ENCODE results near the gene MITF.

The MITF gene

DNA sequence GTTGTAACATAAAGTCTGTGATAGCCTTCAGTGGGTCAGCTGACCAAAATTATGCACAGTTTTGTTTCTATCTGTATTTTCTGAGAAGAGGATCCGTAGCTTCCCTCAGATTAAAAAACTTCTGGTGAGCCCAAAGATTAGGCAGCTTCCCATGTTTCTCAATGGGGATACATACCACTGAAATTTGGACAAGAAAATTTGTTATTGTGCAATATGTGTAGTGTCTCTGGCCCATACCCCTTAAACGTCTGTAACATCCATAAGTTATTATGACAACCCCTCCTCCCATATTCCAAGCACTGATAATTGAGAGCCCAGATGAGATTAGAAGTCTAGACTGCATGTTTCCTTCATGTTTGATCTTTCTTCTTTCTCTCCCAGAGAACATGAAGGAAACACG, 1.9 kb upstream of the MITF start:
- Histone ChIP-seq H3K4me3 (no peak overlapping the region), H3K9me3 (ENCODE audit: low read depth, low read length) (no peaks in the 10 kb centered on the region), H3K27ac (no peak overlapping the region), H3K9ac (ENCODE audit: insufficient read length) (no peak overlapping the region), H3K36me3 (ENCODE audit: insufficient read depth, low read length) (no peaks in the 10 kb centered on the region)
- no peak for TF ChIP-seq FOXP2 (optimal IDR thresholded peaks at IDR 0.05; ENCODE audit: control extremely low read depth, extremely low read length, insufficient read depth)
- TF ChIP-seq EZH2 (IDR thresholded peaks at IDR 0.05) = no peak
- TF ChIP-seq POLR2AphosphoS5 (IDR thresholded peaks at IDR 0.05; ENCODE audit: borderline replicate concordance, low read depth, low read length) = no peak
- no peak for DNase-seq (ENCODE audit: low read depth, low spot score)

GRCh38 chr3:69738315-69738714, 949 bp upstream of the MITF start:
- TF ChIP-seq FOXP2 (optimal IDR thresholded peaks at IDR 0.05; ENCODE audit: control extremely low read depth, extremely low read length, insufficient read depth) (no peak), EZH2 (IDR thresholded peaks at IDR 0.05) (no peak), POLR2AphosphoS5 (IDR thresholded peaks at IDR 0.05; ENCODE audit: borderline replicate concordance, low read depth, low read length) (no peak)
- no peaks in the 10 kb centered on the region for H3K9me3 ChIP-seq (ENCODE audit: low read depth, low read length)
- no peaks in the 10 kb centered on the region for H3K36me3 ChIP-seq (ENCODE audit: insufficient read depth, low read length)
- DNase-seq (ENCODE audit: low read depth, low spot score) = no peak
- no peak overlapping the region for H3K27ac ChIP-seq
- peak overlapping the region; percentile 62 for H3K9ac ChIP-seq (ENCODE audit: insufficient read length)
- peak overlapping the region; percentile 85 for H3K4me3 ChIP-seq

- Histone ChIP-seq H3K9me3 (ENCODE audit: low read depth, low read length) (no peaks in the 10 kb centered on the region), H3K9ac (ENCODE audit: insufficient read length) (peak overlapping the region; percentile 62), H3K27ac (no peak overlapping the region), H3K4me3 (peak overlapping the region; percentile 85), H3K36me3 (ENCODE audit: insufficient read depth, low read length) (no peaks in the 10 kb centered on the region)
- no peak for DNase-seq (ENCODE audit: low read depth, low spot score)
- no peak for TF ChIP-seq FOXP2 (optimal IDR thresholded peaks at IDR 0.05; ENCODE audit: control extremely low read depth, extremely low read length, insufficient read depth)
- TF ChIP-seq POLR2AphosphoS5 (IDR thresholded peaks at IDR 0.05; ENCODE audit: borderline replicate concordance, low read depth, low read length) = no peak
- TF ChIP-seq EZH2 (IDR thresholded peaks at IDR 0.05) = no peak
These were observed 433 bp upstream of the MITF start for GRCh38 chr3:69738859-69739203.

GRCh38 chr3:69740103-69741021, 1.1 kb downstream of the MITF start:
- DNase-seq (ENCODE audit: low read depth, low spot score) = no peak
- H3K27ac ChIP-seq = no peak overlapping the region
- H3K9ac ChIP-seq (ENCODE audit: insufficient read length) = no peak overlapping the region
- H3K36me3 ChIP-seq (ENCODE audit: insufficient read depth, low read length) = no peaks in the 10 kb centered on the region
- TF ChIP-seq EZH2 (IDR thresholded peaks at IDR 0.05) (no peak), POLR2AphosphoS5 (IDR thresholded peaks at IDR 0.05; ENCODE audit: borderline replicate concordance, low read depth, low read length) (no peak), FOXP2 (optimal IDR thresholded peaks at IDR 0.05; ENCODE audit: control extremely low read depth, extremely low read length, insufficient read depth) (no peak)
- H3K9me3 ChIP-seq (ENCODE audit: low read depth, low read length) = no peaks in the 10 kb centered on the region
- peak overlapping the region; percentile 85 for H3K4me3 ChIP-seq

DNA sequence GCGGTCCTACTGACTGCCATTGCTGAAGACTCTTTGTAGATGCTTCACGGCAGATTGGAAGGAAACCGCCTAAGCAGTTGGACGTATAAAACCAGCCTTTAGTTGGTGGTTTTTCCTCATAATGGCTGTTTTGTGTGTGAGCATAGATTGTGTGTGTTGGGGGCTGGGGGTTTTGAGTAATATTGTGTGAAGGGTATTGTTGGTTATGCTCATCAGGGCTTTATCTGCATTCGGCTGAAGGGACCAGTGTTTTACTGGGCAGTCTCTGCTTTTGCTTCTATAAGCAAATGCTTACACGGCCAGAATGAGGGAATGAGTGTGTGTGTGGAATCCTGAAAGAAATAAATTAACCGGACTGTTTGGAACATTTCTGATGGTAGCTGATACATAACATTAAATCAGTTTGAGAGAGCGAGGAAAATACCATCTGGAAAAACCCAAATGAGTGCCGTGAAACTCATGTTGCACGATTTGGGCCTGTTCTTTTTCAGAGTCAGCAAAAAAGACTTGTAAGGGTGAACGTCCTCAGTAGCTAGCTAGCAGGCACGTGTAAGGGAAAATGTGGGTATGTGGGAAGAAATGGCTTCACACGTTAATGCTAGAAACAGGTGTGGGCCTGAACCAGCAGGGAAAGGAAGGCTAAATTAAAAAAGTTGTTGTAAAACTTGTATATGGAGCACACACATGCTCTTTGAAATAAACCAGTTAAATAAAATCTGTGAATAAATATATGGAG, 1.9 kb downstream of the MITF start:
- no peaks in the 10 kb centered on the region for H3K9me3 ChIP-seq (ENCODE audit: low read depth, low read length)
- TF ChIP-seq EZH2 (IDR thresholded peaks at IDR 0.05) (no peak), POLR2AphosphoS5 (IDR thresholded peaks at IDR 0.05; ENCODE audit: borderline replicate concordance, low read depth, low read length) (no peak), FOXP2 (optimal IDR thresholded peaks at IDR 0.05; ENCODE audit: control extremely low read depth, extremely low read length, insufficient read depth) (no peak)
- no peak overlapping the region for H3K4me3 ChIP-seq
- H3K9ac ChIP-seq (ENCODE audit: insufficient read length) = no peak overlapping the region
- H3K36me3 ChIP-seq (ENCODE audit: insufficient read depth, low read length) = no peaks in the 10 kb centered on the region
- DNase-seq (ENCODE audit: low read depth, low spot score) = no peak
- H3K27ac ChIP-seq = no peak overlapping the region

DNA sequence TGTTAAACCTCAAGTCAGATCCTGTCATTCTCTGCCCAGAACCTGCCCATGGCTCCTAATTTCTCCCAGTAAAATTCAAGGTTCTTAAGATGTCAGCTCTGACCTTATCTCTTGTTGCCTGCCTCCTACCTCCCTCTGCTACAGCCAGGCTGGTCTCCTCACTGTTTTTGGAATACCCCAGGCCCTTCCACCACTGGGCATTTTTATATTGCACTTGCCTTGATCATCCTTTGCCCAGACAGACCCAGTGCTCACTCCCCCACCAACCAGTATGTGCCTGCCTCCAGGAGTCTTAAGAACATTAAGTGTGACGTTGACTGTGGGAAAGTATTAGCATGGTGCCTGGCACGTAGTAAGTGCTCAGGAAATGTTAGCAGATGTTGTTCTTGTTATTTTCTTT, 3.1 kb downstream of the MITF start:
- no peaks in the 10 kb centered on the region for H3K9me3 ChIP-seq (ENCODE audit: low read depth, low read length)
- TF ChIP-seq POLR2AphosphoS5 (IDR thresholded peaks at IDR 0.05; ENCODE audit: borderline replicate concordance, low read depth, low read length) (no peak), EZH2 (IDR thresholded peaks at IDR 0.05) (no peak), FOXP2 (optimal IDR thresholded peaks at IDR 0.05; ENCODE audit: control extremely low read depth, extremely low read length, insufficient read depth) (no peak)
- no peak overlapping the region for H3K9ac ChIP-seq (ENCODE audit: insufficient read length)
- no peak for DNase-seq (ENCODE audit: low read depth, low spot score)
- H3K4me3 ChIP-seq = no peak overlapping the region
- no peak overlapping the region for H3K27ac ChIP-seq
- H3K36me3 ChIP-seq (ENCODE audit: insufficient read depth, low read length) = no peaks in the 10 kb centered on the region

DNA sequence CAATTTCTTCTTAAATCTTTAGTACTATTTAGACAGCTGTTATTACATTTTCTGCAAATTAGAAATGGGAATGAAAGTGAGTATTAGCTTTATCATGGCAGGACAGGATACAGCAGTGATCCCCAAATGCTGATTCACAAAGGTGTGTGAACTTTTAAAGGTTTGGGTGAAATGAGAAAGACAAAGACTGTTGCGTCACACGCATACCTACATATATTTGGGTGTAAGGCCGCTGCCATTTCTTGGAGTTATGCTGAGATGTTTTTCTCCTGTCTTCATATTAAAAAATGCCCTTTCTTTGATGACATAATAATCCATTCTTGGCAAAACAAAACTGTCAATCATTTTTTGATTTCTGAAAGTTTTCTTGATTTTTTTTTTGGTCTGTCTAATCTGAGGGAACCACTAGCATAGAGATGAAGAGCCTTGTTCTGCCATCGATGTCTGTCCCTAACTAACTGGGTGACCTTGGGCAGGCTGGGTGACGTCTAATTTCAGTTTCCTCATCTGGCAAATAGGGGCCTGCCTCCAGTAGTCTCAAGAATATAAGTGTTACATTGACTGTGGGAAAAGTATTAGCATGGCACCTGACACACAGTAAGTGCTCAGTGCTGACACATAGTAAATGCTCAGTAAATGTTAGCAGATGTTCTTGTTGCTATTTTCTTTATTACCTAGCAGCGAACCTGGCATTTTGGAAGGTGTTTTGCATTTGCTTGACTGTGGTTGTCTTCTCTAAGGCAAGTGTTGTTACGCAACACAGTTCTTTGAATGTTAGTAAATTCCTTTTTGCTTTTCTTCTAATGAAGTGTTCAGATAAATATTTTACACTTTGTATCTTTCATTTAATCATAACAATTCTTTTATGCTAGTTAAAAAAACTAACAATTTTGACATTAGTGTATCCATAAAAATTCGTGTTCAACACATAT, 5.0 kb downstream of the MITF start:
- no peak for DNase-seq (ENCODE audit: low read depth, low spot score)
- Histone ChIP-seq H3K9ac (ENCODE audit: insufficient read length) (no peak overlapping the region), H3K4me3 (no peak overlapping the region), H3K36me3 (ENCODE audit: insufficient read depth, low read length) (no peaks in the 10 kb centered on the region), H3K9me3 (ENCODE audit: low read depth, low read length) (no peaks in the 10 kb centered on the region), H3K27ac (no peak overlapping the region)
- TF ChIP-seq EZH2 (IDR thresholded peaks at IDR 0.05) (no peak), FOXP2 (optimal IDR thresholded peaks at IDR 0.05; ENCODE audit: control extremely low read depth, extremely low read length, insufficient read depth) (no peak), POLR2AphosphoS5 (IDR thresholded peaks at IDR 0.05; ENCODE audit: borderline replicate concordance, low read depth, low read length) (no peak)
